SK-N-SH (cell line): ENCODE measurements around the gene POLR3E.

Experiments
- EZH2phosphoT487 ChIP-seq: fragments of 200-600 bp; sonication (generic); IDR thresholded peaks from 2 replicates; pipeline ENCODE4 v1.6.1; 2017; ENCODE audit warnings: low read depth, mixed run types, mild to moderate bottlenecking, antibody characterized with exemption, moderate library complexity, borderline replicate concordance
- GABPA ChIP-seq: IDR thresholded peaks from 2 replicates; pipeline ENCODE4 v1.4.0; 2012; ENCODE audit warnings: low read depth, mild to moderate bottlenecking
- NFIC ChIP-seq: IDR thresholded peaks from 2 replicates; pipeline ENCODE4 v1.4.0; 2012; ENCODE audit warnings: borderline replicate concordance
- NRF1 ChIP-seq: IDR thresholded peaks from 2 replicates; pipeline ENCODE4 v1.6.1; 2012; ENCODE audit warnings: low read depth, mild to moderate bottlenecking, low read length
- POLR2AphosphoS5 ChIP-seq: IDR thresholded peaks from 2 replicates; pipeline ENCODE4 v1.6.1; 2012; ENCODE audit warnings: low read depth, low read length
- RAD21 ChIP-seq: IDR thresholded peaks from 2 replicates; pipeline ENCODE4 v1.6.1; 2012; ENCODE audit warnings: mild to moderate bottlenecking, low read length
- RCOR1 ChIP-seq: fragments of 150-350 bp; IDR thresholded peaks from 2 replicates; pipeline ENCODE4 v1.6.1; 2017; ENCODE audit warnings: antibody characterized with exemption, low read length
- RFX5 ChIP-seq: IDR thresholded peaks from 2 replicates; pipeline ENCODE4 v1.6.1; 2012; ENCODE audit warnings: mild to moderate bottlenecking, improper control_type of control experiment, low read length
- TAF1 ChIP-seq: IDR thresholded peaks from 2 replicates; pipeline ENCODE4 v1.6.1; 2012; ENCODE audit warnings: low read depth, mild to moderate bottlenecking, low read length, moderate library complexity, borderline replicate concordance
- TCF12 ChIP-seq: IDR thresholded peaks from 2 replicates; pipeline ENCODE4 v1.4.0; 2012
- TF ChIP-seq, protein P1 (sequence below): fragments of 200-600 bp; sonication (generic); IDR thresholded peaks from 2 replicates; pipeline ENCODE4 v1.6.1; 2017; ENCODE audit warnings: antibody characterized with exemption, mild to moderate bottlenecking, moderate library complexity
- TF ChIP-seq, protein P2 (sequence below): IDR thresholded peaks from 2 replicates; pipeline ENCODE4 v1.4.0; 2012; ENCODE audit warnings: low read depth, borderline replicate concordance

DNA sequence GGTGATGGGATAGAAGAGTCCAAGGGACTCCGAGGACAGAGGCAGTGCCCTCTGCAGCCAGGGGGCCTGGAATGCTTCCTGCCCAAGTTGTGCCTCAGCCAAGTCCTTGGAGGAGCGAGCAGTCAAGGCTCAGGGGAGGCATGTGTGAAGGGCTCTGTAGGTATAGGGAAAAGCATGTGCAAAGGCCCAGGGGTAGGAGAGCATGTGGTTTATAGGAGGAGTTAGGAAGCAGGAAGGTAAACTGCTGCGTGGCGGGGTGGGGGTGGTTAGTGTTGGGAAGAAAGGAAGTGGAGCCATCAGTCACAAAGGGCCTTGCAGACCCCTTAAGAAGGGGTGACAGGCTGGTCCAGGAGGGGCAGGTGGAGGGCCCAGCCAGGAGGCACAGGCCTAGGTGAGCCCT, 7.2 kb downstream of the POLR3E start:
- TF ChIP-seq RFX5 (no peak), EZH2phosphoT487 (no peak), NFIC (no peak), TAF1 (no peak), GABPA (no peak), NRF1 (no peak), TCF12 (no peak), RAD21 (no peak), RCOR1 (no peak), POLR2AphosphoS5 (no peak)
- TF ChIP-seq, protein P1, sequence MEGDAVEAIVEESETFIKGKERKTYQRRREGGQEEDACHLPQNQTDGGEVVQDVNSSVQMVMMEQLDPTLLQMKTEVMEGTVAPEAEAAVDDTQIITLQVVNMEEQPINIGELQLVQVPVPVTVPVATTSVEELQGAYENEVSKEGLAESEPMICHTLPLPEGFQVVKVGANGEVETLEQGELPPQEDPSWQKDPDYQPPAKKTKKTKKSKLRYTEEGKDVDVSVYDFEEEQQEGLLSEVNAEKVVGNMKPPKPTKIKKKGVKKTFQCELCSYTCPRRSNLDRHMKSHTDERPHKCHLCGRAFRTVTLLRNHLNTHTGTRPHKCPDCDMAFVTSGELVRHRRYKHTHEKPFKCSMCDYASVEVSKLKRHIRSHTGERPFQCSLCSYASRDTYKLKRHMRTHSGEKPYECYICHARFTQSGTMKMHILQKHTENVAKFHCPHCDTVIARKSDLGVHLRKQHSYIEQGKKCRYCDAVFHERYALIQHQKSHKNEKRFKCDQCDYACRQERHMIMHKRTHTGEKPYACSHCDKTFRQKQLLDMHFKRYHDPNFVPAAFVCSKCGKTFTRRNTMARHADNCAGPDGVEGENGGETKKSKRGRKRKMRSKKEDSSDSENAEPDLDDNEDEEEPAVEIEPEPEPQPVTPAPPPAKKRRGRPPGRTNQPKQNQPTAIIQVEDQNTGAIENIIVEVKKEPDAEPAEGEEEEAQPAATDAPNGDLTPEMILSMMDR: no peak
- TF ChIP-seq, protein P2, sequence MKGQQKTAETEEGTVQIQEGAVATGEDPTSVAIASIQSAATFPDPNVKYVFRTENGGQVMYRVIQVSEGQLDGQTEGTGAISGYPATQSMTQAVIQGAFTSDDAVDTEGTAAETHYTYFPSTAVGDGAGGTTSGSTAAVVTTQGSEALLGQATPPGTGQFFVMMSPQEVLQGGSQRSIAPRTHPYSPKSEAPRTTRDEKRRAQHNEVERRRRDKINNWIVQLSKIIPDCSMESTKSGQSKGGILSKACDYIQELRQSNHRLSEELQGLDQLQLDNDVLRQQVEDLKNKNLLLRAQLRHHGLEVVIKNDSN: no peak
